K562 (cell line): ENCODE data around the gene PPFIA1. TPM values are rescaled to one million over a fixed set of nuclear protein-coding genes. Genes with fewer than 3 reads are reported as not detected.

Experiments used
- ATAC-seq: fragments of 200-7000 bp; cut with Tn5 transposase; 3 replicates; pipeline ENCODE4 v1.9.1; 2020; ENCODE audit warnings: moderate library complexity
- BruUV-seq: library from RNA; stranded (reverse); fragments of 400-500 nt; replicated peaks from 2 replicates; lab custom pipeline; 2021; lab: Mats Ljungman, UMichigan
- CTCF ChIA-PET: fragments of 300-600 bp; formaldehyde crosslinking; extraction: SDS; loops from one replicate; lab custom pipeline; 2021; ENCODE audit warnings: low intra/inter-chr PET ratio; lab: Yijun Ruan, JAX
- POLR2A ChIA-PET: fragments of 300-600, 350-650 bp; sonication (Branson Sonifier 250); formaldehyde crosslinking; extraction: SDS; loops from one replicate; lab custom pipeline; 2021; ENCODE audit warnings: antibody characterized with exemption, inconsistent platforms; lab: Yijun Ruan, JAX
- DNase-seq, 4 experiments: peaks; one replicate each; pipeline versions ENCODE4 v3.0.0 to v3.0.0-alpha.2; 2011 to 2018; ENCODE audit warnings: low spot score in 3 of 4, mixed read lengths in 3 of 4; ENCODE audit errors: extremely low read depth in 1 of 4
- FAIRE-seq: peaks from 2 replicates; lab custom pipeline; 2011; peaks lifted over from hg19 to GRCh38; lab: Jason Lieb, UNC
- H2AFZ ChIP-seq: 2 replicates; pipeline ENCODE4 v1.6.0; 2011; ENCODE audit warnings: low read depth, low read length, control low read depth, inconsistent platforms
- H3K27ac ChIP-seq: fragments of 200-600 bp; 3 replicates; pipeline ENCODE4 v1.8.0; 2011; ENCODE audit warnings: low read depth, mild to moderate bottlenecking, control low read depth, inconsistent platforms, low read length, moderate library complexity, mixed read lengths; ENCODE audit errors: extremely low read depth
- H3K27me3 ChIP-seq, 2 experiments: fragments of 300-600 bp in 1 of 2; 2 replicates in 1 of 2; 3 replicates in 1 of 2; pipeline versions ENCODE4 v1.6.0 to v1.8.0; 2011; ENCODE audit warnings: inconsistent platforms in 2 of 2, low read length in 2 of 2, mild to moderate bottlenecking in 1 of 2, mixed read lengths in 1 of 2, moderate library complexity in 1 of 2; ENCODE audit not compliant: control insufficient read depth in 2 of 2, insufficient read depth in 2 of 2
- H3K36me3 ChIP-seq: fragments of 300-600 bp; 3 replicates; pipeline ENCODE4 v1.8.0; 2011; ENCODE audit warnings: mild to moderate bottlenecking, low read length, inconsistent platforms; ENCODE audit not compliant: control insufficient read depth, insufficient read depth
- H3K4me1 ChIP-seq, 2 experiments: fragments of 200-600 bp in 1 of 2; replicated peaks in 1 of 2; 2 replicates in 1 of 2; 3 replicates in 1 of 2; pipeline versions ENCODE4 v1.5.1 to v1.8.0; 2011; ENCODE audit warnings: inconsistent platforms in 2 of 2, low read length in 2 of 2, mild to moderate bottlenecking in 1 of 2, mixed read lengths in 1 of 2, moderate library complexity in 1 of 2; ENCODE audit not compliant: control insufficient read depth in 2 of 2, insufficient read depth in 2 of 2
- H3K4me2 ChIP-seq: 2 replicates; pipeline ENCODE4 v1.6.1; 2011; ENCODE audit warnings: low read length, control low read depth, inconsistent platforms, mixed read lengths; ENCODE audit not compliant: insufficient read depth
- H3K4me3 ChIP-seq: fragments of 200-600 bp; sonication (generic), shearing (Covaris generic); 2 replicates; pipeline ENCODE4 v1.5.1; 2016; ENCODE audit warnings: control low read depth, inconsistent platforms
- H3K79me2 ChIP-seq: fragments of 200-600 bp; 3 replicates; pipeline ENCODE4 v1.8.0; 2011; ENCODE audit warnings: low read length, inconsistent platforms; ENCODE audit not compliant: control insufficient read depth, insufficient read depth
- H3K9ac ChIP-seq, 2 experiments: 2 replicates each; pipeline versions ENCODE4 v1.6.0 to v1.6.1; 2011; ENCODE audit warnings: low read depth in 2 of 2, low read length in 2 of 2, control low read depth in 1 of 2, inconsistent platforms in 1 of 2, mild to moderate bottlenecking in 1 of 2, mixed read lengths in 1 of 2; ENCODE audit not compliant: insufficient read depth in 1 of 2
- H3K9me1 ChIP-seq: one replicate; pipeline ENCODE4 v1.6.0; 2011; ENCODE audit warnings: inconsistent platforms, mild to moderate bottlenecking, low read length, moderate library complexity; ENCODE audit not compliant: control insufficient read depth, insufficient read depth
- H3K9me3 ChIP-seq: replicated peaks from 2 replicates; pipeline ENCODE4 v1.5.1; 2011; ENCODE audit warnings: low read depth, low read length, inconsistent platforms; ENCODE audit not compliant: control insufficient read depth, insufficient read depth
- H4K20me1 ChIP-seq: replicated peaks from 2 replicates; pipeline ENCODE4 v1.6.1; 2011; ENCODE audit warnings: low read length, inconsistent platforms, mixed read lengths; ENCODE audit not compliant: control insufficient read depth, insufficient read depth
- MTA3 ChIP-seq: fragments of 450-650 bp; formaldehyde crosslinking; IDR thresholded peaks from 2 replicates; pipeline ENCODE4 v1.6.1; 2017; ENCODE audit warnings: mild to moderate bottlenecking, borderline replicate concordance
- SMAD1 ChIP-seq: fragments of 150-350 bp; IDR thresholded peaks from 2 replicates; pipeline ENCODE4 v1.6.1; 2014; ENCODE audit warnings: low read length, low read depth; ENCODE audit not compliant: partially characterized antibody
- ZNF384 ChIP-seq: IDR thresholded peaks from 2 replicates; pipeline ENCODE4 v1.6.1; 2012; ENCODE audit warnings: low read depth, low read length, improper control_type of control experiment
- WGBS: fragments of 100-300 bp; shearing (Covaris generic); methylation state at CpG from one replicate; pipeline ENCODE4 v1.1.6; 2016; ENCODE audit warnings: low coverage, mixed read lengths; ENCODE audit not compliant: insufficient coverage; ENCODE audit errors: missing lambda C conversion rate; 5-methylcytosine and 5-hydroxymethylcytosine counted together
- in situ Hi-C: fragments of 300-500 bp; cut with MboI; formaldehyde crosslinking; loops from 4 replicates; pipeline ENCODE4 v1.15.0; 2018; ENCODE audit warnings: inconsistent platforms, mixed read lengths
- intact Hi-C: fragments of 100-400 bp; cut with micrococcal nuclease; formaldehyde crosslinking; loops from 2 replicates; pipeline ENCODE4 v1.14.2; 2022
- polyA plus RNA-seq, 8 experiments: library from polyadenylated mRNA; depleted of rRNA in 4 of 8; stranded (reverse) in 5 of 8; unstranded in 3 of 8; fragments of >200 nt; fragmentation: Nextera tagmentation in 2 of 8; fragmentation: Illumina TruSeq in 1 of 8; extraction: Ambion mirVana in 2 of 8; extraction: Trizol in 1 of 8; gene quantifications; 2 replicates each; pipeline versions ENCODE4 v1.2.1 to v1.2.3, GENCODE V29; 2011 to 2014; ENCODE audit warnings: inconsistent platforms in 1 of 8, missing spikeins in 1 of 8
- total RNA-seq, 7 experiments: library from RNA; depleted of rRNA in 6 of 7; stranded (reverse); fragments of >200 nt in 6 of 7; fragmentation: Illumina TruSeq in 2 of 7; extraction: Trizol in 2 of 7; gene quantifications; 2 replicates each; pipeline versions ENCODE4 v1.2.1 to v1.2.3, GENCODE V29; 2011 to 2021; ENCODE audit warnings: low replicate concordance in 1 of 7
- TF ChIP-seq, protein P1 (sequence below): fragments of 200-400 bp; formaldehyde crosslinking; IDR thresholded peaks from 2 replicates; pipeline ENCODE4 v1.6.1; 2017; ENCODE audit warnings: mild to moderate bottlenecking, low read depth, low read length, moderate library complexity
- TF ChIP-seq, protein P2 (sequence below), 3 experiments: fragments of 200-800 bp in 1 of 3; sonication (Bioruptor generic) in 1 of 3; sonication (generic) in 1 of 3; formaldehyde crosslinking in 1 of 3; IDR thresholded peaks; 2 replicates each; pipeline versions ENCODE4 v1.6.1 to v1.8.0; 2016 to 2022; ENCODE audit warnings: mild to moderate bottlenecking in 2 of 3, missing compliant biosample characterization in 2 of 3, missing genetic modification characterization in 2 of 3, missing genetic modification reagents in 1 of 3

The PPFIA1 gene
- total and polyA plus RNA-seq, 9 of the 15 experiments (the other 6 are each of a cell fraction or from before 2014, with no cell fraction given): 9.9 to 41.5 (median 28.5) TPM

DNA sequence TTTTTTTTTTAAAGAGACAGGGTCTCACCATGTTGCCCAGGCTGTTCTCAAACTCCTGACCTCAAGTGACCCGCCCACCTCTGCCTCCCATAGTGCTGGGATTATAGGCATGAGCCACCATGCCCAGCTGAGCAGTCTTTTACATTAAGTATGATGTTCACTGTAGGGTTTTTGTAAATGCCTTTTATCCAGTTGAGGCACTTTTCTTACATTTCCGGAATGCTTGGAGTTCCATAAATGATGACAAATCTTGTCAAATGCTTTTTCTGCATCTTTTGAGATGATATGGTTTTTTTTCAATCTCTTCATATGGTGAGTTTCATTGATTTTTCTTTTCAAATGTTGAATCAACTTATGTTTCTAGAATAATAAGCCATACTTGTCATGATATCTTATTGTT, 98.5 kb downstream of the PPFIA1 start:
- ChIA-PET POLR2A (no interaction called here), CTCF (no interaction called here)
- Histone ChIP-seq H3K4me1 (no peaks in the 10 kb centered on the region), H3K9me1 (no peaks in the 10 kb centered on the region), H3K27me3 (no peaks in the 10 kb centered on the region), H2AFZ (no peak overlapping the region), H3K27ac (no peak overlapping the region), H3K4me3 (no peak overlapping the region), H3K4me2 (no peak overlapping the region), H3K36me3 (peaks cover 53% of the 10 kb centered on the region), H3K9me3 (peaks cover 2% of the 10 kb centered on the region; the same call in 1 of the 2 replicates), H4K20me1 (no peaks in the 10 kb centered on the region), H3K9ac (no peak overlapping the region), H3K79me2 (peaks cover 4% of the 10 kb centered on the region; the same call in 1 of the 3 replicates)
- in situ Hi-C loops: no loop called here
- no peak for DNase-seq
- no peak for FAIRE-seq
- intact Hi-C loops: no loop called here
- ATAC-seq: no peak
- BruUV-seq: no TSS peak
- peak; percentile 49 for TF ChIP-seq ZNF384
- TF ChIP-seq, protein P1, sequence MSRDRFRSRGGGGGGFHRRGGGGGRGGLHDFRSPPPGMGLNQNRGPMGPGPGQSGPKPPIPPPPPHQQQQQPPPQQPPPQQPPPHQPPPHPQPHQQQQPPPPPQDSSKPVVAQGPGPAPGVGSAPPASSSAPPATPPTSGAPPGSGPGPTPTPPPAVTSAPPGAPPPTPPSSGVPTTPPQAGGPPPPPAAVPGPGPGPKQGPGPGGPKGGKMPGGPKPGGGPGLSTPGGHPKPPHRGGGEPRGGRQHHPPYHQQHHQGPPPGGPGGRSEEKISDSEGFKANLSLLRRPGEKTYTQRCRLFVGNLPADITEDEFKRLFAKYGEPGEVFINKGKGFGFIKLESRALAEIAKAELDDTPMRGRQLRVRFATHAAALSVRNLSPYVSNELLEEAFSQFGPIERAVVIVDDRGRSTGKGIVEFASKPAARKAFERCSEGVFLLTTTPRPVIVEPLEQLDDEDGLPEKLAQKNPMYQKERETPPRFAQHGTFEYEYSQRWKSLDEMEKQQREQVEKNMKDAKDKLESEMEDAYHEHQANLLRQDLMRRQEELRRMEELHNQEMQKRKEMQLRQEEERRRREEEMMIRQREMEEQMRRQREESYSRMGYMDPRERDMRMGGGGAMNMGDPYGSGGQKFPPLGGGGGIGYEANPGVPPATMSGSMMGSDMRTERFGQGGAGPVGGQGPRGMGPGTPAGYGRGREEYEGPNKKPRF: no peak
- WGBS: 90% methylated on average over 1 of the region's 2 CpGs

DNA sequence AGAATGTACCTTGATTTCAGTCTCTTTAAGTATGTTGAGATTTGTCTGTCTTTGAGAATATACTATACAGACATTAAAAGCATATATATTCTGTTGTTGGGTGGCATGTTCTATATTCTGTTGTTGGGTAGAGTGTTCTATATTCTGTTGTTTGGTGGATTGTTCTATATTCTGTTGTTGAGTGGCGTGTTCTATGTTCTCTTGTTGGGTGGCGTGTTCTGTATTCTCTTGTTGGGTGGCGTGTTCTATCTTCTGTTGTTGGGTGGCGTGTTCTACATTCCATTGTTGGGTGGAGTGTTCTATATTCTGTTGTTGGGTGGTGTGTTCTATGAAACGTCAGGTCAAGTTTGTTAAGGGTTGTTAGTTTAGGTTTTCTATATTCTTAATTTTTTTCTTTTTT, 100.8 kb downstream of the PPFIA1 start:
- 71% methylated on average over 5 of the region's 5 CpGs for WGBS
- H3K27me3 ChIP-seq: no peaks in the 10 kb centered on the region
- peak in 2 of 4 experiments; percentile 32 to 36 for DNase-seq
- no peak overlapping the region for H3K9ac ChIP-seq
- peaks cover 4% of the 10 kb centered on the region; the same call in 1 of the 3 replicates for H3K79me2 ChIP-seq
- ATAC-seq: no peak
- peak; percentile 99 for FAIRE-seq
- ChIA-PET CTCF (no interaction called here), POLR2A (no interaction called here)
- BruUV-seq: no TSS peak
- in situ Hi-C loops: no loop called here
- intact Hi-C loops: no loop called here
- H3K36me3 ChIP-seq: peaks cover 57% of the 10 kb centered on the region
- no peak overlapping the region for H3K4me2 ChIP-seq
- no peaks in the 10 kb centered on the region for H3K4me1 ChIP-seq
- H3K9me1 ChIP-seq: no peaks in the 10 kb centered on the region
- H2AFZ ChIP-seq: no peak overlapping the region
- no peak overlapping the region for H3K4me3 ChIP-seq
- peaks cover 2% of the 10 kb centered on the region; the same call in 1 of the 2 replicates for H3K9me3 ChIP-seq
- H4K20me1 ChIP-seq: no peaks in the 10 kb centered on the region
- no peak overlapping the region for H3K27ac ChIP-seq
- TF ChIP-seq, protein P2, sequence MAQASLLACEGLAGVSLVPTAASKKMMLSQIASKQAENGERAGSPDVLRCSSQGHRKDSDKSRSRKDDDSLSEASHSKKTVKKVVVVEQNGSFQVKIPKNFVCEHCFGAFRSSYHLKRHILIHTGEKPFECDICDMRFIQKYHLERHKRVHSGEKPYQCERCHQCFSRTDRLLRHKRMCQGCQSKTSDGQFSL (CRISPR knock-in tag; IDR thresholded peaks at IDR 0.05): no peak
- TF ChIP-seq, protein P2 (tag; IDR thresholded peaks at IDR 0.05): no peak
- TF ChIP-seq MTA3 (no peak), SMAD1 (no peak)
